Omental fat pad (tissue), 4 donors: ENCODE data around the gene SEMA6B. TPM values are rescaled to one million over a fixed set of nuclear protein-coding genes. Genes with fewer than 3 reads are reported as not detected.
"Not testable (repeated sequence)": the region's sequence is repeated elsewhere in the genome, so short reads cannot be mapped to it uniquely, and the experiment has no call there.

Experiments
- ATAC-seq: fragments of 150-250 bp; one replicate; pipeline ENCODE4 v1.9.1; 2016; ENCODE audit warnings: mild to moderate bottlenecking, moderate library complexity; ENCODE audit not compliant: low FRiP score
- DNase-seq: peaks from one replicate; pipeline ENCODE4 v3.0.0-alpha.2; 2019; ENCODE audit warnings: low spot score
- CTCF ChIP-seq, 3 donors: fragments of 450-650 bp; IDR thresholded peaks; one replicate each; pipeline ENCODE4 v1.5.1; 2016 to 2017; ENCODE audit warnings: antibody characterized with exemption in 3 of 3, mild to moderate bottlenecking in 3 of 3, moderate library complexity in 2 of 3
- total RNA-seq, 4 donors: library from RNA; depleted of rRNA; stranded (reverse); fragments of >200 nt; gene quantifications; one replicate each; pipeline ENCODE4 v1.1.0, GENCODE V29; 2016

The SEMA6B gene
- total RNA-seq, 4 donors from 2014 or later, result 4.4 to 39.3 (median 10.9) TPM

DNA sequence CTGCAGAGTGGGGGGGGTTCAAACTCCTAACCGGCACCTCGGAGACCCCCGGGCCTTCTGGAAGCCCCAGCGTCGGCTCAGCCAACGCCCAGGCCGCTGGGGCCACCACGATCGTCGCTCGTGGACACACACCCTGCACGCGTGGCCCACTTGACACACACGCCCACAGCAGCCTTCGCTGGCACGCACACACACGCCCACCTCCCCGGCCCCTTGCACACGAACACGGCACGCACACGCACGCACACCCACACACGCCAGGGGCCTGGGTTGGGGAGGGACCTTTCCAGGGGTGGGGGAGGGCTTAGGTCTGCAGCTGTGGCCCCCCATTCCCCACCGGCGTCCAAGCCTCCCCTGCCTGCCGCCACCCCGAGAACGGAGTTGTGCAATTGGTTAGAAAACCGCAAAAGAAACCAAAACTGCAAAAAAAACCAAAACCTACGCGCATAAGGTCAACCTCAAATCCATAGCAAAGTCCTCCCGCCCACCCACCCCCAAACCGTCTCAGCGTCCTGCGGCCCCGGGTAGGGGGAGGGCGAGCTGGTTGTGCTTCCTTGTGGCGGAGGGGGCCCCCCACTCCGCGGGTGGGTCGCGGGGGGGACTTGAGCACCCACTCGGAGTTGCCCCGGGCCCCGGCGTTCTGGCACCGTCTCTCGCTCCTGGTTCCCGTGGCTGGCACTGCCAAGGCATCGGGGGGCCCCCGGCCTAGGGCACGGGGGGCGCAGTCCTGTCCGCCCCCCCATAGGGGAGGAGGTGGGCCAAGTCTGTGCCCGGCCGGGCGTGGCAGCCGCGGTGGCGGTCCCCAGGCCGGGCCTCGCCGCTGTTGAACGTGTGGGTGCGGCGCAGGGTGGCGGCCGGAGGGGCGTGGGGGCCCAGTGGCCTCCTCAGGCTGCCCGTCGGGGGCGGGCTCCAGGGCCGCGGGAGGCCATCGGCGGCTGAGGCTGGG, 16.3 kb downstream of the SEMA6B start:
- DNase-seq, result no peak
- ATAC-seq, result no peak
- no peak for TF ChIP-seq CTCF (IDR thresholded peaks at IDR 0.05)

DNA sequence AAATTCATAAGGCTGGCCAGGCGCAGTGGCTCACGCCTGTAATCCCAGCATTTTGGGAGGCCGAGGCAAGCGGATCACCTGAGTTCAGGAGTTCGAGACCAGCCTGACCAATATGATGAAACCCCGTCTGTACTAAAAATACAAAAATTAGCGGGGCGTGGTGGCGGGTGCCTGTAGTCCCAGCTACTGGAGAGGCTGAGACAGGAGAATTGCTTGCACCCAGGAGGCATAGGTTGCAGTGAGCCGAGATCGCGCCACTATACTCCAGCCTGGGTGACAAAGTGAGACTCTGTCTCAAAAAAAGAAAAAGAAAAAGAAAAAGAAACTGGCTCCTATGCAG, 17.7 kb downstream of the SEMA6B start:
- not testable (repeated sequence) for ATAC-seq, DNase-seq

DNA sequence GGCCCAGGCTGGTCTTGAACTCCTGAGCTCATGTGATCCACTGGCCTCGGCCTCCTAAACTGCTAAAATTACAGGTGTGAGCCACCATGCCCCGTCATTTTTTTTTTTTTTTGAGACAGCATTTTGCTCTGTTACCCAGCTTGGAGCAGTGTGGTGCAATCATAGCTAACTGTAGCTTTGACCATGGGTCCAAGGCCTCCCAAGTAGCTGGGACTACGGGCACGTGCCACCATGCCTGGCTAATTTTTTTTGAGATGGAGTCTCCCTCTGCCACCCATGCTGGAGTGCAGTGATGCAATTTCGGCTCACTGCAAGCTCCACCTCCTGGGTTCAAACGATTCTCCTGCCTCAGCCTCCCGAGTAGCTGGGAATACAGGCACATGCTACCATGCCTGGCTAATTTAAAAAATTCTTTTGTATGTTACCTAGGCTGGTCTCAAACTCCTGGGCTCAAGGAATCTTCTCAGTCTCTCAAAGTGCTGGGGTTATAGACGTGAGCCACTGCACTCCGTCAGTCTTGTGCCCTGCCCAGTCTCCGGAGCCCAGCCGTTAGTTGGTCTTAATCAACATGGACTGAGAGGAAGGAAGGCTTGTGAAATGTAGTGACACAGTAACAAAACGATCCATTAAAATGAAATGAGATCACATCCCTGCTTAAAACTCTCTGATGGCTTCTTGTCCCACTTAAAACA, 18.2 kb downstream of the SEMA6B start:
- TF ChIP-seq CTCF (IDR thresholded peaks at IDR 0.05), result no peak
- ATAC-seq (no peak), DNase-seq (no peak)

DNA sequence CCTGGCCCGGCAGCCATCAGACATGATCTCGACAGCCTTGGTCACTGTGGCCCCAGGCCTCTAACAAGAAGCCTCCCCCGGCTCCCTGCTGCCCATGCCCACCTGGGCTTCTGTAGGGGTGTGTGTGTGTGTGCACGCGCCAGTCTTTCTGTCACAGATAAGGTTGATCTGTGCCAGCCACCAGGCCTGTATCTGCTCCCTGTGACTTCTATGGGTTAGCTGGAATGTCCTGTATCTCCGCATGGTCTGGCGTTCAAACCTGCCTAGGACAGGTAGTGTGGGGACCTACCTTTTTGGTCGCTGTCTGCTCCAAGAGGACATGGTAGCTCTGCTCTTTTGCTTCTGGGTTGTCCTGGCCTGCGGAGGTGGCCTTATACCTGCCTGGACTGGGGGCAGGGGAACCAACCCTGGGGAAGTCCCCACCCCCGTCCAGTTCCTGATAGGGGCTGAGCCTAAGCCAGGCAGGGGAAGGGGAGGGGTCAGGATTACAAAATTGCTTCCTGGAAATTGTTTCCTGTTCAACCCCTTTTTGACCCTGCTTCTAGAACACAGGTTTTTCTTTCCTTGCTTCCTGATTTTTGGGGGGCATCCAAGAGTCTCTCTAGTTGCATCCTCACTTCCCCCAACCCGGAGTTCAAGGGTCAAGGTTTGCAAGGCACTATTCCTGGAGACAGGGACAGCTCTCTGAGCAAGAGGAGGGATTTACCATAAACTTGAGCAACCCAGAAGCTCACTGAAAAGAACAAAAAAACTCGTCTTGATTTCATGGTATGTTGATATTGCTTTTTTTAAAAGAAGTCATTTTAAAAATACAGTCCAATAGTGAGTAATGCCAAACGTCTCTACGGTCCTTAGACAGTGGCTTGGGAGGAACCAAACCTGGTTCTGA, 19.5 kb downstream of the SEMA6B start, which contains the start of gene LRG1:
Gene LRG1, minus strand, starts transcription at position 344 of the 889 bp plus-strand sequence. Its CDS starts 23 bp downstream, at position 321.
- ATAC-seq (peak; percentile 64), DNase-seq (peak; percentile 41)

DNA sequence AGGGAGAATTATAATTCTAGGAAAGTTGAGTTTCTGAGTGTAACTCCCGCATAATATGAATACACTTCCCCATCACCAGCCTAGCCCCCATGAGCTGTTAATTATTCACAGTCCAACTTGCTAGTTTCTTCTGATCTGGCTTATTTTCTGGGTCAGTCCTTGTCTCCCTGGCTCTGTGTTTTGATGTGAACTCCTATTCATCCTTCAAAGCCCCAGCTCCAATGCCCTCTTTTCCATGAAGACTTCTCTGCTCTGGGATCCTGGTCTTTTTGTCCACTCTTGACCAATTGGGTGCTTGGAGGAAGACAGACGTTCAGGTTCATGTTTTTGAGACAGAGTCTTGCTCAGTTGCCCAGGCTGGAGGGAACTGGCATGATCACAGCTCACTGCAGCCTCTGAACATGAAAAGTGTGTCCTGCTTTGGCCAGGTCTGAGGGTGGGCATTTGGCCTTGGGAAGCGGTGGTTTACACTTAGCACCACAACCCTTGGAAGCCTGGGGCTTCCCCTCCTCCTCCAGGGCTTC, 20.3 kb downstream of the SEMA6B start:
- ATAC-seq (no peak), DNase-seq (no peak)
- no peak for TF ChIP-seq CTCF (IDR thresholded peaks at IDR 0.05)

More for the DNA sequence above, 19.5 kb downstream of the SEMA6B start, which contains the start of gene LRG1:
- TF ChIP-seq CTCF (IDR thresholded peaks at IDR 0.05), result no peak

- ATAC-seq, result no peak
- no peak for TF ChIP-seq CTCF (IDR thresholded peaks at IDR 0.05)
Measured at GRCh38 chr19:4538601-4538954, 20.9 kb downstream of the SEMA6B start.

More at GRCh38 chr19:4538601-4538954, 20.9 kb downstream of the SEMA6B start:
- no peak for DNase-seq
